ENCODE measurements around the gene DOCK2. TPM values are rescaled to one million over a fixed set of nuclear protein-coding genes. Genes with fewer than 3 reads are reported as not detected.

DOCK2 gene
- total RNA-seq, 1 donor from 2014 or later, result 4.2 TPM

DNA sequence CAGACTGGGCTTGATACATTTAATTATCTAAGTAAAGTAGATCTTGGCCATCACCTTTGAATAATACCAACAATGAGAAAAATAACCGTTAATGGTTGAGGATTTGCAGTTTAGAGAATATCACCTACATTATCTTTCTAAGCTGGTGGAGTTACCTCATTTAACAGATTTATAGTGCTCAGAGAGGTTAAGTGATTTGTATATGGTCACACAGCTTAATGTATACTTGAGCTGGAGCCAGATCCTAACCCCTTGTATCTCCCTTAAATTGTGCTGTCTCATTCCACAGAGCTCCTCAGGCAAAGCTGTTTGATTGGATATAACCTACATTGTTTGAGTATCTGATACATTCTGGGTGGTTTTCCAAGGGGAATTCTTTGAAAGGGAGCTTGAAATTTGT lies 285.4 kb downstream of the DOCK2 start:
- no peak for DNase-seq
- Histone ChIP-seq H3K27ac (replicated peaks) (no peak overlapping the region), H3K36me3 (no peaks in the 10 kb centered on the region), H3K27me3 (ENCODE audit: low read depth) (peaks cover 9% of the 10 kb centered on the region), H3K9me3 (replicated peaks) (no peaks in the 10 kb centered on the region), H3K4me1 (no peaks in the 10 kb centered on the region), H3K4me3 (no peak overlapping the region)
- TF ChIP-seq, protein P1, sequence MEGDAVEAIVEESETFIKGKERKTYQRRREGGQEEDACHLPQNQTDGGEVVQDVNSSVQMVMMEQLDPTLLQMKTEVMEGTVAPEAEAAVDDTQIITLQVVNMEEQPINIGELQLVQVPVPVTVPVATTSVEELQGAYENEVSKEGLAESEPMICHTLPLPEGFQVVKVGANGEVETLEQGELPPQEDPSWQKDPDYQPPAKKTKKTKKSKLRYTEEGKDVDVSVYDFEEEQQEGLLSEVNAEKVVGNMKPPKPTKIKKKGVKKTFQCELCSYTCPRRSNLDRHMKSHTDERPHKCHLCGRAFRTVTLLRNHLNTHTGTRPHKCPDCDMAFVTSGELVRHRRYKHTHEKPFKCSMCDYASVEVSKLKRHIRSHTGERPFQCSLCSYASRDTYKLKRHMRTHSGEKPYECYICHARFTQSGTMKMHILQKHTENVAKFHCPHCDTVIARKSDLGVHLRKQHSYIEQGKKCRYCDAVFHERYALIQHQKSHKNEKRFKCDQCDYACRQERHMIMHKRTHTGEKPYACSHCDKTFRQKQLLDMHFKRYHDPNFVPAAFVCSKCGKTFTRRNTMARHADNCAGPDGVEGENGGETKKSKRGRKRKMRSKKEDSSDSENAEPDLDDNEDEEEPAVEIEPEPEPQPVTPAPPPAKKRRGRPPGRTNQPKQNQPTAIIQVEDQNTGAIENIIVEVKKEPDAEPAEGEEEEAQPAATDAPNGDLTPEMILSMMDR (IDR thresholded peaks at IDR 0.05; ENCODE audit: borderline replicate concordance), result no peak
- intact Hi-C loops (cut with micrococcal nuclease), result no loop called here

DNA sequence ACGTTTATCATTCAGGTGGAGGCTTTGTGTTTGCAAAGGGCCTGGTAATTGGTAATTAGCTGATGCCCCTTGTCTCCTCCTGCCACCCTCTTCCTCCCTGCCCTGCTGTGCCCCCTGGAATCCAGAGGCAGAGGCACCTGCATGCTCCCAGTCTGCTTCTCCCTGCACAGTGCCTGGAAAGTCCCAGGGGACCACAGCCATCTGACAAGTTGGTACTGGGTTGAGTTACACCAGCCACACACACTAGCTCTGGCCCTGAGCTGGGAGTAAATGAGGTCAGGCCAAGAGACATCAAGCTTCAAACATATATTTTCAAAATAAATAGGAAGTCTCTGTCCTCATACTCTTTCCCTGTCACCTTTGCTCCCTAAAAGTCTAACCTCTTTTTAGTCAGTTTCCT lies 286.9 kb downstream of the DOCK2 start:
- Histone ChIP-seq H3K4me3 (no peak overlapping the region), H3K9me3 (replicated peaks) (no peaks in the 10 kb centered on the region), H3K4me1 (no peaks in the 10 kb centered on the region), H3K36me3 (no peaks in the 10 kb centered on the region), H3K27me3 (ENCODE audit: low read depth) (peaks cover 9% of the 10 kb centered on the region), H3K27ac (replicated peaks) (no peak overlapping the region)
- no peak for DNase-seq
- TF ChIP-seq, protein P1 (IDR thresholded peaks at IDR 0.05; ENCODE audit: borderline replicate concordance), result no peak
- intact Hi-C loops (cut with micrococcal nuclease), result no loop called here

DNA sequence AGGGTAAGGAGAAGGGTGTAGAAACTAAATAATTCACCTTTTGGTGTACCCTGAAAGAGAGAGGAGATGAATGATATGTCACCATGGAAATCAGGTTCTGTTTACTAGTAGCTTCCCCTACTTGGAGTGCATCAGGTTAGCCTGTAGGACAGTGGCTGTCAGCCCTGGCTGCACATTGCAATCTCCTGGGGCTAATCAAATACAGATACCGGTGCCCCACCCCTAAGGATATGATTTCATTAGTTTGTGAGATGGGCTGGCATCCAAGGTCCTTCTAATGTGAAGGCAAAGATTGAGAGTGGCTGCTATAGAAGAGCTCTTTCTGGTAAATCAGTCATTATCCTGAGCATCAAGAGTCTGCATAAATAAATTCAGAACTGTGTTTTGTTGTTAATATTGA lies 296.1 kb downstream of the DOCK2 start:
- Histone ChIP-seq H3K36me3 (no peaks in the 10 kb centered on the region), H3K4me3 (no peak overlapping the region), H3K27me3 (ENCODE audit: low read depth) (peaks cover 42% of the 10 kb centered on the region), H3K4me1 (no peaks in the 10 kb centered on the region), H3K27ac (replicated peaks) (no peak overlapping the region), H3K9me3 (replicated peaks) (no peaks in the 10 kb centered on the region)
- intact Hi-C loops (cut with micrococcal nuclease), result no loop called here
- no peak for DNase-seq
- TF ChIP-seq, protein P1 (IDR thresholded peaks at IDR 0.05; ENCODE audit: borderline replicate concordance), result no peak

DNA sequence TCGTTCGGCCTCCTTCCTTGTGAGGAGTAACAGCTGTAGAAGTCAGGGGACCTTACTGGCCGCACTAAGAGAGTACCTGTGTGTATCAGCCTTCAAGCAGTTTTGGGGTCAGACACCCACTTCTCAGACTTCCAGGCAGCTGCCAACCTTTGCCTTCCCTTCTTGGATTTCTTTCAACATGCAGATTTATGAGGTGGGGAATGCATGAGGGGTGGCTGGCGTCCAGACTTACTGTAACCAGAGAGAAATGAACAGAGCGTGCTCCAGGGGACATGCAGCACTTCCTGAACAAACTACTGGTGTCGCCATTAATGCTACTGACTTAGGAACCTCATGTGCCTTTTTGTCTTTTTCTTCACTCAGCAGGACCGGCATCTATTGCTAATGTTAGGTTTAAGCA lies 296.5 kb downstream of the DOCK2 start:
- no peak for DNase-seq
- TF ChIP-seq, protein P1 (IDR thresholded peaks at IDR 0.05; ENCODE audit: borderline replicate concordance), result no peak
- Histone ChIP-seq H3K36me3 (no peaks in the 10 kb centered on the region), H3K4me1 (no peaks in the 10 kb centered on the region), H3K4me3 (no peak overlapping the region), H3K27ac (replicated peaks) (no peak overlapping the region), H3K9me3 (replicated peaks) (no peaks in the 10 kb centered on the region), H3K27me3 (ENCODE audit: low read depth) (peaks cover 42% of the 10 kb centered on the region)
- intact Hi-C loops (cut with micrococcal nuclease), result no loop called here

DNA sequence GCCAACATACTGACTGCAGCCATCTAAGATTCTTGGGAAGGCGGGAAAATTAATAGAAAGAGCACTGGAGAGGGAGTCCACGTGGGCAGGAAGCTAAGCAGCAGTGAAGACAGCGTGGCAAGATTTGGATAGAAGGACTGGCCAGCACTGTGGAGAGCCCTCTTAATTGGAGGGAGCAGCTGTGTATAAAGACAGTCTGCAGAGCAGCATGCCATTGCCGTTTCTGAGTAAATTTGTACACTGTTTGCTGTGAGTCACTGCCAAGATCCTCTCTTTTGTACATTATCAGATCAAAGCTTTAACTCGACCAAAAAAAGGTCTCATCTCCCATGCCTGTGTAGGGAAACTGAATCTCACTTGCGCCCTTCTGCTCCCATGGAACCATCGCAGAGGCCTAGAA lies 297.9 kb downstream of the DOCK2 start:
- no peaks in the 10 kb centered on the region for H3K4me1 ChIP-seq
- intact Hi-C loops (cut with micrococcal nuclease), result no loop called here

More for the DNA sequence above, 297.9 kb downstream of the DOCK2 start:
- TF ChIP-seq, protein P1 (IDR thresholded peaks at IDR 0.05; ENCODE audit: borderline replicate concordance), result no peak
- no peak for DNase-seq
- no peaks in the 10 kb centered on the region for H3K9me3 ChIP-seq (replicated peaks)
- no peaks in the 10 kb centered on the region for H3K36me3 ChIP-seq
- H3K27me3 ChIP-seq (ENCODE audit: low read depth), result peaks cover 49% of the 10 kb centered on the region
- H3K4me3 ChIP-seq, result no peak overlapping the region
- no peak overlapping the region for H3K27ac ChIP-seq (replicated peaks)

Measured in left ventricle myocardium inferior (tissue), 1 donor.